Stimulated activated CD4-positive, alpha-beta T cell treated with anti-CD3 and anti-CD28 coated beads, Interleukin-4, amount 100 ng/mL, for 48 hours (primary cell): ENCODE results near the gene CACNA1H.
"Not testable (repeated sequence)": the region's sequence is repeated elsewhere in the genome, so short reads cannot be mapped to it uniquely, and the experiment has no call there.

ENCODE experiments used
- DNase-seq, 2 donors: peaks; one replicate each; pipeline ENCODE4 v3.0.0-alpha.2; 2020; ENCODE audit warnings: low read depth in 2 of 2

Gene CACNA1H

GRCh38 chr16:1247903-1248537, 95.1 kb downstream of the CACNA1H start:
- DNase-seq: not testable (repeated sequence)

- not testable (repeated sequence) for DNase-seq
Observed at GRCh38 chr16:1249031-1249755, 96.3 kb downstream of the CACNA1H start.

- DNase-seq: not testable (repeated sequence)
Observed at GRCh38 chr16:1253701-1254364, 100.9 kb downstream of the CACNA1H start.

DNA sequence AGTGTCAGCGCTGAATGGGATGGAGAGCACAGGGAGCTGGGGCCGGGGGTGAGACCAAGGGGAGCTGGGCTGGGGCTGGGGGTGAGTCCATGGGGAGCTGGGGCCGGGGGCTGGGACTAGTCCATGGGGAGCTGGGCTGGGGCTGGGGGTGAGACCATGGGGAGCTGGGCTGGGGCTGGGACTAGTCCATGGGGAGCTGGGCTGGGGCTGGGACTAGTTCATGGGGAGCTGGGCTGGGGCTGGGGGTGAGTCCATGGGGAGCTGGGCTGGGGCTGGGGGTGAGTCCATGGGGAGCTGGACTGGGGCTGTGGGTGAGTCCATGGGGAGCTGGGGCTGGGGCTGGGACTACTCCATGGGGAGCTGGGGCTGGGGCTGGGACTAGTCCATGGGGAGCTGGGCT, 101.9 kb downstream of the CACNA1H start:
- not testable (repeated sequence) for DNase-seq

DNA sequence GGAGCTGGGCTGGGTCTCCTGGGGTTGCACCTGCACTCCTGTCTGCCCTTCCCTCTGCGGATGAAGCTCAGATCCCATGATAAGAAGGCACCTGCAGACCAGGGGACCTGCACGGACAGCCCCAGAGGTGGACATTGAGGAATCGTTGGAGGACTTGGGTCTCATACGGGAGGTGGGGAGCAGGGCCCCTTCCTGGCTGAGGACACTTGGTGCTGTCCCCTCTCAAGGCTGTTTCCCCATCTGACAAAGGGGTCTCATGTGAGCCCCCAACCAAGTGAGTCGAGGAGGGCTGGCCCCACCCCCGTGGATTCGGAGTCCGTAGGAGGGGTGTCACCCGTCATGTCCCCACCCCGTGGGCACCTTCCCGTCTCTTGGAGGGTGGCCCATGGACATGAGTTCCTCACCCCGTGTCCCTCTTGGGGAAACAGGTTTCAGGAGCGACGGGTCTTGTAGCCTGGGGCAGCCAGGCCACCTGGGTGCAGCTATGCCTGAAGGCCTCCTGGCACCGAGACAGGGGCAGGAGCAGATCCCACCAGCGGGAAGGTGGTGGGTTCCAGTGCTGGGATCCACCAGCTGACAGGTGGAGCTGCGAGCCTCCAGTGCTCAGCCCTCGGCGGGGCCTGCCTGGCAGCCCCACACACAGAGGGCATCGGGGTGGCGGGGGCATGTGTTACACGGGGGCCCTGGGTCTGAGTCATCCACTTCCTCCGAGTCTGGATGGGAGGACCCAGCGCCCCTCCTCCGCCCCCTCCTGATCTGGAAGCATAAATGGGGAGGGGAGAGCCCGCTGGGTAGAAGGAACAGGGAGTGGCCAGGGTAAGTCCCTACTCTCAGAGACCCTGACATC, 102.6 kb downstream of the CACNA1H start, which contains the start of gene TPSD1:
TPSD1 (plus strand) TSS at position 794 of the 847 bp plus-strand sequence. CDS start 212 bp downstream, outside the sequence.
- not testable (repeated sequence) for DNase-seq

DNA sequence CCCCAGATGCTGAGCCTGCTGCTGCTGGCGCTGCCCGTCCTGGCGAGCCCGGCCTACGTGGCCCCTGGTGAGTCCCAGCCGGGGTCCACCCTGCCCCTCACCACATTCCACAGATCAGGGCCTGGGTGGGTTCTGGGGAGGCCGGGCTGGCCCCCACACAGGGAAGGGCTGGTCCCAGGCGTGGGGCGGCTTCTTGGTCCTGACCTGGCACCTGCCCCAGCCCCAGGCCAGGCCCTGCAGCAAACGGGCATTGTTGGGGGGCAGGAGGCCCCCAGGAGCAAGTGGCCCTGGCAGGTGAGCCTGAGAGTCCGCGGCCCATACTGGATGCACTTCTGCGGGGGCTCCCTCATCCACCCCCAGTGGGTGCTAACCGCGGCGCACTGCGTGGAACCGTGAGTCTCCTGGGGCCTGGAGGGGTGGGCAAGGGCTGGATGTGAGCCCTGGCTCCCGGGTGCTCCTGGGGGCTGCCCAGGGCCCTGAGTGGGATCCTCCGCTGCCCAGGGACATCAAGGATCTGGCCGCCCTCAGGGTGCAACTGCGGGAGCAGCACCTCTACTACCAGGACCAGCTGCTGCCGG, 103.5 kb downstream of the CACNA1H start:
- not testable (repeated sequence) for DNase-seq

- no peak for DNase-seq
Observed at GRCh38 chr16:1256874-1257322, 104.0 kb downstream of the CACNA1H start.

DNA sequence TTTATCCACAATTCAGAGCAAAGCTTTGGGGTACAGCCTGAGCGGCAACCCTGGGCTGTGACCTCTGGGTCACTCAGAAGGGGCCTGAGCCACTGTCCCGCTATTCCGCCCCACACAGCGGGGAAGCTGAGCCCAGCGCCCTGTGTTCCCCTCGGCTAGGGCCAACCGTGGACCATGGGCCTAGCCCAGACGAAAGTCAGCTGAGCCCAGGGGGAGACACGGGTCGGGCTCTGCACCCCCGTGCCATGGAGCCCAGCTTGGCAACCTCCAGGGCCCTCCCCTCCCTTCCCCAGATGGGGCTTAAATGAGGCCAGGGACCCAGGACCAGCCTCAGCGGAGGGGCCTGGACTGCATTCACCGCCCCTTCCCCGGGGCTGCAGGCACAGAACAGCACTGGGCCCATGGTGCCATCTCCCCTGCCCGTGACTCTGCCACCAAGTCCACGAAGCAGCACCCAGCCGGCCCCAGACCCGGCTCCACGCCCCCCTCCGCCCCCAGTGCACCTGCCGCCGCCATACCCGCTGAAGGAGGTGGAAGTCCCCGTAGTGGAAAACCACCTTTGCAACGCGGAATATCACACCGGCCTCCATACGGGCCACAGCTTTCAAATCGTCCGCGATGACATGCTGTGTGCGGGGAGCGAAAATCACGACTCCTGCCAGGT, 104.8 kb downstream of the CACNA1H start:
- DNase-seq: no peak

- no peak for DNase-seq
Observed at GRCh38 chr16:1258225-1258600, 105.3 kb downstream of the CACNA1H start.

DNA sequence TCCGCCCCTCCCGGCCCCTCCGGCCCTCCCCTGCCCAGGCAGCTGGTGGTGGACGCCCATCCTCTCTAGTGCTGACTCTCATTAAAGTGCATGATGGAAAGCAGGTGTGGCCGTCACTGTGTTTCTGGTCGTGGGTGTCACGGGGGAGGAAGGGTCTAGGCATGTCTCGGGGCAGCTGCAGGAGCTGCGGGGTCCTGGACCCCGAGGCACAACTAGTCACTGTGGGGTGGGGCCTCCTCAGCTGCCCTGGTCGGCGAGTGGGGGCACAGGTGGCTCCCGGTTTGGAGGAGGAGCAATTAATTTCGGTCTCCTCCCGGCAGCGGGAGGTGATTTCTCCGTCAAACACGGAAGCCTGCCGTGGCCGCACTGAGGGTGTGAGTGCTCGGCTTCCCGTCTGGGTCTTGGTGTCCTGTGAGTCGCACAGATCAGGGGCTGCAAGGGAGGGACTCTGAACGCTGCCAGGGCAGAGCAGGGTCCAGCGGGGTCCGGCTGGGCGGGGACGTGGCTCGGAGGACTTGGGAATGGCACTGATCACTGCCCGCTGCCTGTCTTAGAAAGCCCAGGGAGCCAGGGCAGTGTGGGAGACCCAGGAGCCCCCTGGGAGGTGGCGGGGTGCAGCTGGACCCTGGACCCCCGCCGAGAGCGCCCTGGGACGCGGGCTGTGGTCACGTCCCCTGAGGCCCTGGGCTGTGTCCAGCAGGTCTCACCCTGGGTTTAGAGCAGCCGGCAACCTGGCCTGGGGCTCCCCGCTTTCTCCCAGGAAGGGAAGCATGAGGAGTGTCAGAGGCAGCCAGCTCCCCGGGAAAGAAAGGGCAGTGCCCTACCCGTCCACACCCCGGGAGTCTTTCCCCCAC, 106.2 kb downstream of the CACNA1H start:
- DNase-seq: no peak

DNA sequence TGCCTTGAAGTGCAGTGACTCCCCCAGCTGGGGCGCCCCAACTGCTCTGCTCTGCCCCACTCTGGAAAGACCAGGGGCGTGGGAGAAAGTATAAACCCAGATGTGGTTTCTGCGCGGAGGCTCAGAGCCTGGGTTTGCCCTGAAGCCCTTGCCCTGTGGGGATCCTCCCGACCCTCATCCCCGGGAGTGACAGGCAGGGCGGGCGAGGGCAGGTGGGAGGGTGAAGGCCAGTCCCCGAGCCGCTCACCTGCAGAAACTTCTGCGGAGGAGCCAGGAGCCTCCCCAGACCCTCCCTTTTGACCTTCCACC, 106.8 kb downstream of the CACNA1H start:
- no peak for DNase-seq

GRCh38 chr16:1260101-1260680, 107.3 kb downstream of the CACNA1H start:
- no peak for DNase-seq

DNA sequence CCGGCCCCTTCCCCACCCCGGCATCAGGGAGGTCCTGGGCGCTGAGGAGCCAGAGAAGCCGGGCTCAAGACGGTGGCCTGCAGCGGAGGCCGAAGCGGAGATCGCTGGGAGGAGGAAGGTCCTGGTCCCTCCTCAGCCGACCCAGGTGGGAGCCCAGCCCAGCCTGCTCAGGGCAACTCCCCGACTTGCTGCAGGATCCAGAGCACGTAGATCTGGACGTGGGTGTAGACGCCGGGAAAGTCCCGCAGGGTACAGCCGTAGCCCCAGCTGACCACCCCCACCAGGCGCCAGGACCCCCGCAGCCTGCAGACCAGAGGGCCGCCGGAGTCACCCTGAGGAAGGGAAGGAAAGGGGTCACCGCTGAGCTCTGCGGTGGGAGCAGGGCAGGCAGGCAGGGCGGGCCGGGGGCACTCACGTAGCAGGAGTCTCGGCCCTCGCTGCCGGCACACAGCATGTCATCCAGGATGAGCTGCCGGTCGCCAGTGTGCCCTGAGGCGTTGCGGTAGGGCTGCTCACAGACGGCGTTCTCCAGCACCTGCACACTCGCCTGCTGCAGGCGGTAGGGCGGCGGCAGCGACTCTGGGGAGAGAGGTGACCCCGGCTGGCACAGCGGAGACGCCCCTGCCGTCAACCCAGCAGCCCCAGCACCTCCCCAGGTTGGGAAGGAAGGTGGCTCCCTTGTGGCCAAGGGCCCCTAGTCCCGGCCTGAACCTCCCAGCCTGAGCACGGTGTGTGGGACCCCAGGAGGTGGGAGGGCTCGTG, 108.4 kb downstream of the CACNA1H start:
- no peak for DNase-seq

GRCh38 chr16:1262210-1262845, 109.4 kb downstream of the CACNA1H start:
- no peak for DNase-seq

GRCh38 chr16:1262846-1263221, 109.9 kb downstream of the CACNA1H start:
- no peak for DNase-seq

DNA sequence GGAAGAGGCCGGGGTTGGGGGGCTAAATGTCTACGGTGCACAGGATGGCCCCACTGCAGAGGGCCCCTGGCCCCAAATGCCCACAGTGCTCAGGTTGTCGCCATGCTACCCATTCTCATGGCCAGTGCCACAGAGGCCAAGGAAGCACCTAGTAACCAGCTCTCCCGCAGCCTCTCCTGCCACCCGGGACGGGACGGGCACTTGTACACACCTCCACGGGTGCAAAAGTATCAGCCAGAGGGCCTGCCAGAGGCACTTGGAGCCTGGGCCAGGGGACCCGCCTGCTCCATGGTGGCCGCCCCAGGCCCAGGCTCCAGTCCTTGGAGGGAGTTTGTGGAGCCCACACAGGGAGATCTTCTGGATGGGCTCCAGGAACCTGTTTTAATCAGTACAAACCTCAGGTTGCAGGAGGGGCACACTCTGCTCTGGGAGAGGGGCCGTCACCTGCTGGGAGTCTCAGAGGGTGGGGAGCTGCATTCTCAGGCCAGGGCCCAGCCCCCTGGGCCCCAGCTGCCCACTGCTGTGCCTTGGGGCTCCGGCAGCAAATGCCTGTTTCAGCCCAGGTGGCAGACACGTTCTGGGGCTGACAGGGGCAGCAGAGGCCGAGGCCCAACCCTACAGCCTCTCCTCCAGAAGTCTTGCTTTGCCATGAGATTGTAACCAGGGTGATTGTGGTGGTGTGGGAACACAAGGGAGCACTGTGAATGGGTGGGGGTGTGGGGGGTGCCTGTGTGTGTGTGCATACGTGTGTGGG, 110.9 kb downstream of the CACNA1H start:
- no peak for DNase-seq

DNA sequence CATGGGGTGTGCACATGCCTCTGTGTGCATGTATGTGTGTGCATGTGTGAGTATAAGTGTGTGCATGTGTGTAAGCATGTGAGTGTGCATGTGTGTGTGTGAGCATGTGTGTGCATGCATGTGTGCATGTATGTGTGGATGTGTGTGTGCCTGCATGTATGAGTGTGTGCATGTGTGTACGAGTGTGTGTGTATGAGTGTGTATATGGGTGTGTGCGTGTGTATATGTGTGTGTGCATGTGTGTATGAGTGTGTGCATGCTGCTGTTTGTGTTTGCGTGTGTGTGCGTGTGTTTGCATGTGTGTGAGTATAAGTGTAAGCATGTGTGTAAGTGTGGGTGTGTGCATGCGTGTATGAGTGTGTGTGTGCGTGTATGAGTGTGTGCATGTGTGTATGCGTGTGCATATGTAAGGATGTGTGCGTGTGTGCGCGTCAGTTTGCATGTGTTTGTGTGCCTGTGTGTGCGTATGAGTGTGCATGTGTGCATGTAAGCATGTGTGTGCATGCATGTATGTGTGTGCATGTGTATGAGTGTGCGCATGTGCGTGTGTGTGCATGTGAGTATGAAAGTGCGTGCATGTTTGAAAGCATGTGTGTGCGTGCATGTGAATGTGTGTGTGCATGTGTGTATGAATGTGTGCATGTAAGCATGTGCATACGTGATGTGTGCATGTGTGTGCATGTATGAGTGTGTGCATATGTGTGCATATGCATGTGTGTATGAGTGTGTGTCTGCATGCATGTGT, 111.6 kb downstream of the CACNA1H start:
- DNase-seq: no peak
